ENCODE measurements around the gene RNF146.
"Not testable (repeated sequence)": the region's sequence is repeated elsewhere in the genome, so short reads cannot be mapped to it uniquely, and the experiment has no call there.

The RNF146 gene

GRCh38 chr6:127299522-127300240 lies 33.0 kb downstream of the RNF146 start:
- no peaks in the 10 kb centered on the region for H3K27me3 Mint-ChIP-seq
- H3K9me3 Mint-ChIP-seq = no peaks in the 10 kb centered on the region
- DNase-seq (no peak), ATAC-seq (no peak)
- peaks cover 25% of the 10 kb centered on the region for H3K36me3 Mint-ChIP-seq (ENCODE audit: low read depth)
- H3K4me1 Mint-ChIP-seq = peaks cover 17% of the 10 kb centered on the region
- no peak overlapping the region for H3K27ac Mint-ChIP-seq
- H3K4me3 Mint-ChIP-seq = no peak overlapping the region

DNA sequence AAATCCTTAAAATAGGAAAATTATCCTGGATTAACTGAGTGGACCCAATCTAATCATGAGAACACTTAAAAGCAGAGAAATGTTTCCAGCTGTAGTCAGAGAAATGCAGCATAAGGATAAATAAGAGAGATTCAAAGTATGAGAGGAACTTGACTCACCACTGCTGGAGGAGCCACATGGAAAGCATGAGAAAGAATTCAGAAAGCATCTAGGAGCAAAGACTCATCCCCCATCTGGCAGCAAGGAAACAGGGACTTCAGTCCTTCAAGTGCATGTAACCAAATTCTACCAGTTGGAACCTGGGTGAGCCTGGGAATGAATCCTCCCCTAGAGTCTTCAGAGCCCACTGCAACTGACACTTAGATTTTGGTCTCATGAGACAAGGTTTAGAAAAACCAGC lies 33.7 kb downstream of the RNF146 start:
- Mint-ChIP-seq H3K36me3 (ENCODE audit: low read depth) (peaks cover 22% of the 10 kb centered on the region), H3K27me3 (no peaks in the 10 kb centered on the region), H3K27ac (peak overlapping the region; percentile 8), H3K4me1 (peaks cover 17% of the 10 kb centered on the region), H3K9me3 (no peaks in the 10 kb centered on the region), H3K4me3 (no peak overlapping the region)
- no peak for ATAC-seq
- no peak for DNase-seq

GRCh38 chr6:127301199-127301700 lies 34.6 kb downstream of the RNF146 start:
- Mint-ChIP-seq H3K36me3 (ENCODE audit: low read depth) (peaks cover 21% of the 10 kb centered on the region), H3K4me1 (peaks cover 17% of the 10 kb centered on the region), H3K27ac (peak overlapping the region; percentile 57), H3K4me3 (no peak overlapping the region), H3K27me3 (no peaks in the 10 kb centered on the region), H3K9me3 (no peaks in the 10 kb centered on the region)
- DNase-seq = no peak
- no peak for ATAC-seq

DNA sequence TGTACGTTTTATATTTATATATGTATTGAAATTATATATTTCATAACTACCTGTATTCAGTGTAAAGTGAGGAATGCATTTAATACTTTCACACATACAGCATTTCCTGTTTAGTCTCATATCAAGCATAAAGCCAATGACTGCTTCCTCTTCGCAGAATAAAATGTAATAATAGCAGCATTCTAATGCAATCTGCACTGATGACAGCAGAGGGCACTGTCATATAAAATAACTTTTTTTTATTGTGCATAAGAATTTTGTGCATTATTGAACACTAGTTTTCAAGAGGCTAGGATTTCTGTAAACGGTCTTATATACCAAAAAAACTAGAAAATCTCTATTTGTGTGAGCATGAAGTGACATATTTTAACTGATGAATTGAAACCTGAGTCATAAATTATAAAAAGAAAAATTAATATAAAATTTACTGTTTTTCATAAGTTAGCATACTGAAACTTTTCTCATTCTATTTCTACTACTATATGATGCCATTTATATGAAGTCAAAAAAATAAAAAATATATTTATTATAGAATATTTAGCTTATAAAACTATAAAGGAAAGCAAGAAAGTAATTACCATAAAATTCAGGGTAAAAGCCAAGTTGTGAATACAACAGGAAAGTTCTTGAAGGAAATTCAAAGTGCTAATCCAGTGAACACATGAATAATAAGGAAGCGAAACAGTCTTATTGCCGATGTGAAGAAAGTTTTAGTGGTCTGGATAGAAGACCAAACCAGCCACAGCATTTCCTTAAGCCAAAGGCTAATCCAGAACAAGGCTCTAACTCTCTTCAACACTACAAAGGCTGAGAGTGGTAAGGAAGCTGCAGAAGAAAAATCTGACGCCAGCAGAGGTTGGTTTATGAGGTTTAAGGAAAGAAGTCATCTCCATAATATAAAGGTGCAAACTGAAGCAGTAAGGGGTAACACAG lies 36.3 kb downstream of the RNF146 start:
- no peak for ATAC-seq
- DNase-seq = peak; percentile 35
- Mint-ChIP-seq H3K36me3 (ENCODE audit: low read depth) (peaks cover 28% of the 10 kb centered on the region), H3K4me3 (no peak overlapping the region), H3K4me1 (peaks cover 25% of the 10 kb centered on the region), H3K27ac (no peak overlapping the region), H3K27me3 (no peaks in the 10 kb centered on the region), H3K9me3 (peaks cover 4% of the 10 kb centered on the region)

DNA sequence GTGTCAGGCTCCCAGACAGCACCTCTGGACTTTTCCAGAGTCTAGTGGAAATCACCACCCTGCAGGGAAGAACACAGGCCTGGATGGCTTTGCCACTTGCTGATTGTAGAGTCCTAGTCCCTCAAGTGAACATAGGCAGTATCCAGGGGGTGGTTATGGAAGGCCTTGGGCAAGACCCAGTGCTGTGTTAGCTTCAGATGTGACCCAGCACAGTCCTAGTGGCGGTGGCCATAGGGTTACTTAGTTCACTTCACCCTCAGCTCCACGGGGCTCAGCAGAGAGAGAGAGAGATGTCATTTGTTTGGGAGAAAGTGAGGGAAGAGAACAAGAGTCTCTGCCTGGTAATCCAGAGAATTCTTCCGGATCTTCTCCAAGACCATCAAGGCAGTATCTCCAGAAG lies 37.3 kb downstream of the RNF146 start:
- Mint-ChIP-seq H3K9me3 (peaks cover 12% of the 10 kb centered on the region), H3K27me3 (no peaks in the 10 kb centered on the region), H3K36me3 (ENCODE audit: low read depth) (peaks cover 38% of the 10 kb centered on the region), H3K27ac (no peak overlapping the region), H3K4me1 (peaks cover 25% of the 10 kb centered on the region), H3K4me3 (no peak overlapping the region)
- no peak for ATAC-seq
- DNase-seq = no peak

DNA sequence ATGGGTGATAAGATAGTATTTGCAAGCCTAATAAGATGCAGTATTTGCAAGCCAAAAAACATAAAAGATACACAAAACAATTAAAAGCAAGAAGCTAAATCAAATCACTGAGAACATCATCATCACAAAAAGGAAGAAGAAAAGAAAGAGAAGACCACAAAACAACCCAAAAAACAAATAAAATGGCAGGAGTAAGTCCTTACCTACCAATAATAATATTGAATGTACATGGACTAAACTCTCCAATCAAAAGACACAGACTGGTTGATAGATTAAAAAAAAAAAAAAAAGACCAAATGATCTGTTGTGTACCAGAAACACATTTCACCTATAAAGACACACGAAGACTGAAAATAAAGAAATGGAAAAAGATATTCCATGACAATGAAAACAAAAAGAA lies 39.1 kb downstream of the RNF146 start:
- Mint-ChIP-seq H3K9me3 (peaks cover 22% of the 10 kb centered on the region), H3K27ac (no peak overlapping the region), H3K36me3 (ENCODE audit: low read depth) (peaks cover 51% of the 10 kb centered on the region), H3K4me1 (peaks cover 23% of the 10 kb centered on the region), H3K27me3 (no peaks in the 10 kb centered on the region), H3K4me3 (no peak overlapping the region)
- no peak for DNase-seq
- no peak for ATAC-seq

- H3K4me1 Mint-ChIP-seq = peaks cover 5% of the 10 kb centered on the region
- H3K4me3 Mint-ChIP-seq = no peak overlapping the region
- no peaks in the 10 kb centered on the region for H3K9me3 Mint-ChIP-seq
- H3K27me3 Mint-ChIP-seq = no peaks in the 10 kb centered on the region
- ATAC-seq (no peak), DNase-seq (no peak)
- no peak overlapping the region for H3K27ac Mint-ChIP-seq
- H3K36me3 Mint-ChIP-seq (ENCODE audit: low read depth) = peaks cover 34% of the 10 kb centered on the region
Measured at GRCh38 chr6:127317388-127318128, 50.9 kb downstream of the RNF146 start.

DNA sequence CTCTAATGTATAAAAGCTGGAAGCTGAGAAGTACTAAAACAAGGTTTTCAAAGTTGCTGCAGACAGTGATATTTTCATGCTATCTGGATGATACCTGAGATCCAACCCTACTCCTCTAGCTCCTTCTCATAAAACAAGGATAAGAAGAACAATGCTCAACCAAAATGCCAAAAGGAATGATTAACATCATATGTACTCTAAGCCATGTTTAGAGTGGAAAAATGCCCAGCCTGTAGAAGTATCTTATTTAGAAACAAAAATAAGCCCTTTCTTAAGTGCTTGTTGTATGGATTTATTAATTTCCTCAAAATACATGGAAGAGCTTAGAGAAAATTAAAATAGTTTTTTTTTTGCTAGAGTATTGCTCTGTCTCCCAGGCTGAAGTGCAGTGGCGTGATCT lies 53.0 kb downstream of the RNF146 start:
- Mint-ChIP-seq H3K4me1 (peaks cover 5% of the 10 kb centered on the region), H3K27me3 (no peaks in the 10 kb centered on the region), H3K36me3 (ENCODE audit: low read depth) (peaks cover 26% of the 10 kb centered on the region), H3K9me3 (no peaks in the 10 kb centered on the region), H3K27ac (no peak overlapping the region), H3K4me3 (no peak overlapping the region)
- no peak for DNase-seq
- ATAC-seq = no peak

GRCh38 chr6:127328043-127328609 lies 61.5 kb downstream of the RNF146 start:
- Mint-ChIP-seq H3K4me3 (no peak overlapping the region), H3K9me3 (no peaks in the 10 kb centered on the region), H3K4me1 (peaks cover 9% of the 10 kb centered on the region), H3K27me3 (no peaks in the 10 kb centered on the region), H3K27ac (no peak overlapping the region), H3K36me3 (ENCODE audit: low read depth) (peaks cover 31% of the 10 kb centered on the region)
- DNase-seq = no peak
- ATAC-seq = no peak

GRCh38 chr6:127331256-127331655 lies 64.6 kb downstream of the RNF146 start:
- peaks cover 25% of the 10 kb centered on the region for H3K4me1 Mint-ChIP-seq
- H3K27ac Mint-ChIP-seq = not testable (repeated sequence)
- peaks cover 31% of the 10 kb centered on the region for H3K36me3 Mint-ChIP-seq (ENCODE audit: low read depth)

DNA sequence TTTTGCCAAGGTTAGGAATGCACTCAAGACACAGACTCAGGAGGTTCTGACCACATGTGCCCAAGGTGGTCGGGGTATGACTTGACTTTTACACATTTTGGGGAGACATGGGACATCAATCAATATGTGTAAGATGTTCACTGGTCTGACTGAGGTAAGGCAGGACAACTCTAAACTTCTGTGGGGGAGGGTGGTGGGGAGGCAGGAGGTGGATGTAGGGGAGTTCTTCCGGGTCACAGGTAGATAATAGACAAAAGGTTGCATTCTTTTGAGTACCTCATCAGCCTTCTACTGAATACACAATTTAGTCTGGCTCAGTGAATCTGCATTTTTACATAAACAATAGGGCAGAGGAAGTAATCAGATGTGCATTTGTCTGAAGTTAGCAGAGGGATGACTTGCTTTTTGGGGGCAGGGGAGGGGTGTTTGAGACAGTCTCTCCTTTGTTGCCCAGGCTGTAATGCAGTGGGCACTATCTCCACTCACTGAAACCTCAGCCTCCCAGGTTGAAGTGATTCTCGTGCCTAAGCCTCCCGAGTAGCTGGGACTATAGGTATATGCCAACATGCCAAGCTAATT lies 65.8 kb downstream of the RNF146 start:
- Mint-ChIP-seq H3K4me1 (peaks cover 34% of the 10 kb centered on the region), H3K36me3 (ENCODE audit: low read depth) (peaks cover 28% of the 10 kb centered on the region), H3K27me3 (no peaks in the 10 kb centered on the region), H3K27ac (no peak overlapping the region), H3K4me3 (no peak overlapping the region), H3K9me3 (no peaks in the 10 kb centered on the region)
- DNase-seq (no peak), ATAC-seq (no peak)

More at GRCh38 chr6:127331256-127331655, 64.6 kb downstream of the RNF146 start:
- DNase-seq, H3K27me3 Mint-ChIP-seq, ATAC-seq, H3K4me3 Mint-ChIP-seq, H3K9me3 Mint-ChIP-seq: not testable (repeated sequence)

All from activated naive CD8-positive, alpha-beta T cell treated with anti-CD3 and anti-CD28 coated beads, Interleukin-2, amount 50 U/mL, for 24 hours (primary cell).